ENCODE measurements around the gene FXYD4. TPM values are rescaled to one million over a fixed set of nuclear protein-coding genes. Genes with fewer than 3 reads are reported as not detected.

FXYD4 gene
- total and polyA plus RNA-seq, 2 of the 8 experiments (the other 6 are each of a cell fraction or from before 2014, with no cell fraction given), result not detected

- TF ChIP-seq CHD7 (IDR thresholded peaks at IDR 0.05; ENCODE audit: insufficient replicate concordance, low read length) (no peak), GABPA (IDR thresholded peaks at IDR 0.05; ENCODE audit: borderline replicate concordance, insufficient read depth, low read length) (no peak), CHD2 (IDR thresholded peaks at IDR 0.05; ENCODE audit: low read length) (no peak), BACH1 (IDR thresholded peaks at IDR 0.05; ENCODE audit: low read length) (no peak), POLR2A (IDR thresholded peaks at IDR 0.05; ENCODE audit: control extremely low read depth in 1 of 2, low read depth in 2 of 2, low read length in 2 of 2) (no peak), TBP (IDR thresholded peaks at IDR 0.05; ENCODE audit: low read depth, low read length) (no peak), ZNF274 (IDR thresholded peaks at IDR 0.05; ENCODE audit: borderline replicate concordance, extremely low read depth, low read length) (no peak), POU5F1 (IDR thresholded peaks at IDR 0.05; ENCODE audit: low read depth, low read length) (no peak), BRCA1 (IDR thresholded peaks at IDR 0.05; ENCODE audit: low read depth, low read length) (no peak), SP4 (IDR thresholded peaks at IDR 0.05; ENCODE audit: low read length) (no peak), MAFK (IDR thresholded peaks at IDR 0.05; ENCODE audit: low read depth, low read length) (no peak), RBBP5 (IDR thresholded peaks at IDR 0.05; ENCODE audit: borderline replicate concordance, low read depth, low read length) (no peak), EZH2 (IDR thresholded peaks at IDR 0.05; ENCODE audit: low read depth, low read length, severe bottlenecking) (no peak)
Measured at GRCh38 chr10:43350686-43351085, 20.8 kb upstream of the FXYD4 start (continued).

Data from H1 (cell line).